ENCODE results near the gene PCNX3. TPM values are rescaled to one million over a fixed set of nuclear protein-coding genes. Genes with fewer than 3 reads are reported as not detected.

Gene PCNX3
- total and polyA plus RNA-seq, 10 of the 15 experiments (the other 5 are each of a cell fraction or from before 2014, with no cell fraction given): 0.03 to 46.6 (median 8.4) TPM

DNA sequence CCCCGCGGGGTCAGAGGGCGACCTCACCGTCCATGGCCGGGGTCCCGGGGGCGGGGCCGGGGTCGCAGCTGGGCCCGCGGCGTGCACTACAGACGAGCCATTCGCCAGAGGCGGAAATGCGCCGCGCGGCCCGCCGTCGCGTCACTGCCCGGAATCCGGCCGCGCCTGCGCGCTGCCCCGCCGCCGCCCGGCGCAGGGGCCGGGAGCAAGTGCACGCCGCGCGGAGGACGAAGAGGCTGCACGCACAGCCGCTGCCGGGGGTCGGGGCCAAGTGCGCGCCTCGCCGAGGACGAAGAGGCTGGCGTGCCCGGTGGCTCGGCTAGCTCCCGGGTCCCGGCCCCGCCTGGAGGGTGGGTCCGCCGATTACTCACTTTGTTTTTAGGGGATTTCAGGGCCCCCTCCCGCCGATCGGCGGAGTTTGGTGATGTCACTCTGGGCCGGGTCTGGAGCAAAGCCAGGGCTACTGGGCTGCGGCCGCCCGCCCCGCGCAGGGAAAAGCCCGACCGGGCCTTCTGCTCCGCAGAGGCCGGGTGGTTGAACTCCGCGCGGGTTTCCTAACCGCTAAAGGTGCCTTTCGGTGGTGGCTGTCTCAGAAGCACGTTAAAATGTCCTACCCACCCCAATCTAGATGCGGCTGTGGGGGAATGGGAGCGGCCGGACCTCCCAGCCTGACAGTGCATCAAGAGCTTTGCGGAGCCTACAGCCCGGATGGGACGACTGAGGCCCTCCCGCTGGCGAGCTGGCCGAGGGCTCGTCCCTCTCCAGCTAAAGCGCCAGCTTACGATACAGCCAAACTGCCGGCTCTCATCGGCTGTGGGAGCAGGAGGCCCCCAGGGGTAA lies 47.4 kb downstream of the PCNX3 start, which contains the start of gene RELA (continued):
- TF ChIP-seq HCFC1 (IDR thresholded peaks at IDR 0.05; ENCODE audit: low read length) (peak; percentile 39; the same call in 1 of the 2 replicates), NR2F1 (conservative IDR thresholded peaks at IDR 0.05) (peak; percentile 72; the same call in 1 of the 2 replicates), BHLHE40 (IDR thresholded peaks at IDR 0.05; ENCODE audit: borderline replicate concordance in 1 of 2, low read depth in 2 of 2, low read length in 1 of 2) (peak; percentile 86 to 96; a peak in 3 of 4 replicates), BCL11A (IDR thresholded peaks at IDR 0.05; ENCODE audit: low read depth, low read length) (no peak), MYC (IDR thresholded peaks at IDR 0.05; ENCODE audit: insufficient read depth, insufficient read length, insufficient replicate concordance, low read length, severe bottlenecking) (peak; percentile 69), JUND (IDR thresholded peaks at IDR 0.05; ENCODE audit: low read depth, low read length) (0 out of 2 replicates have a peak, but pooled peaks have one; percentile 44), IRF3 (IDR thresholded peaks at IDR 0.05) (peak; percentile 83), SIN3A (IDR thresholded peaks at IDR 0.05; ENCODE audit: low read depth, low read length) (peak; percentile 31), MAX (IDR thresholded peaks at IDR 0.05; ENCODE audit: low read depth, low read length) (no peak; the same call in 1 of the 2 replicates), TAF1 (IDR thresholded peaks at IDR 0.05; ENCODE audit: borderline replicate concordance, low read depth, low read length) (0 out of 2 replicates have a peak, but pooled peaks have one; percentile 11), RUNX3 (IDR thresholded peaks at IDR 0.05; ENCODE audit: low read length) (peak; percentile 79), MYB (IDR thresholded peaks at IDR 0.05; ENCODE audit: borderline replicate concordance, low read depth, low read length) (no peak), EED (IDR thresholded peaks at IDR 0.05; ENCODE audit: low read depth) (0 out of 2 replicates have a peak, but pooled peaks have one; percentile 4), FOXK2 (IDR thresholded peaks at IDR 0.05) (no peak), ZZZ3 (IDR thresholded peaks at IDR 0.05; ENCODE audit: control insufficient read depth, insufficient read length, low read depth) (no peak), CBX5 (IDR thresholded peaks at IDR 0.05; ENCODE audit: low read depth) (no peak), ZNF687 (IDR thresholded peaks at IDR 0.05) (peak; percentile 62), KLF5 (IDR thresholded peaks at IDR 0.05; ENCODE audit: partially characterized antibody) (peak; percentile 10), TCF7 (IDR thresholded peaks at IDR 0.05; ENCODE audit: borderline replicate concordance) (no peak)
- TF ChIP-seq, protein P1, sequence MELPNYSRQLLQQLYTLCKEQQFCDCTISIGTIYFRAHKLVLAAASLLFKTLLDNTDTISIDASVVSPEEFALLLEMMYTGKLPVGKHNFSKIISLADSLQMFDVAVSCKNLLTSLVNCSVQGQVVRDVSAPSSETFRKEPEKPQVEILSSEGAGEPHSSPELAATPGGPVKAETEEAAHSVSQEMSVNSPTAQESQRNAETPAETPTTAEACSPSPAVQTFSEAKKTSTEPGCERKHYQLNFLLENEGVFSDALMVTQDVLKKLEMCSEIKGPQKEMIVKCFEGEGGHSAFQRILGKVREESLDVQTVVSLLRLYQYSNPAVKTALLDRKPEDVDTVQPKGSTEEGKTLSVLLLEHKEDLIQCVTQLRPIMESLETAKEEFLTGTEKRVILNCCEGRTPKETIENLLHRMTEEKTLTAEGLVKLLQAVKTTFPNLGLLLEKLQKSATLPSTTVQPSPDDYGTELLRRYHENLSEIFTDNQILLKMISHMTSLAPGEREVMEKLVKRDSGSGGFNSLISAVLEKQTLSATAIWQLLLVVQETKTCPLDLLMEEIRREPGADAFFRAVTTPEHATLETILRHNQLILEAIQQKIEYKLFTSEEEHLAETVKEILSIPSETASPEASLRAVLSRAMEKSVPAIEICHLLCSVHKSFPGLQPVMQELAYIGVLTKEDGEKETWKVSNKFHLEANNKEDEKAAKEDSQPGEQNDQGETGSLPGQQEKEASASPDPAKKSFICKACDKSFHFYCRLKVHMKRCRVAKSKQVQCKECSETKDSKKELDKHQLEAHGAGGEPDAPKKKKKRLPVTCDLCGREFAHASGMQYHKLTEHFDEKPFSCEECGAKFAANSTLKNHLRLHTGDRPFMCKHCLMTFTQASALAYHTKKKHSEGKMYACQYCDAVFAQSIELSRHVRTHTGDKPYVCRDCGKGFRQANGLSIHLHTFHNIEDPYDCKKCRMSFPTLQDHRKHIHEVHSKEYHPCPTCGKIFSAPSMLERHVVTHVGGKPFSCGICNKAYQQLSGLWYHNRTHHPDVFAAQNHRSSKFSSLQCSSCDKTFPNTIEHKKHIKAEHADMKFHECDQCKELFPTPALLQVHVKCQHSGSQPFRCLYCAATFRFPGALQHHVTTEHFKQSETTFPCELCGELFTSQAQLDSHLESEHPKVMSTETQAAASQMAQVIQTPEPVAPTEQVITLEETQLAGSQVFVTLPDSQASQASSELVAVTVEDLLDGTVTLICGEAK (IDR thresholded peaks at IDR 0.05; ENCODE audit: borderline replicate concordance): no peak
